ENCODE data around the gene EEF1G. TPM values are rescaled to one million over a fixed set of nuclear protein-coding genes. Genes with fewer than 3 reads are reported as not detected.

EEF1G gene
- total RNA-seq, 1 experiment from 2014 or later: 1,119 TPM

DNA sequence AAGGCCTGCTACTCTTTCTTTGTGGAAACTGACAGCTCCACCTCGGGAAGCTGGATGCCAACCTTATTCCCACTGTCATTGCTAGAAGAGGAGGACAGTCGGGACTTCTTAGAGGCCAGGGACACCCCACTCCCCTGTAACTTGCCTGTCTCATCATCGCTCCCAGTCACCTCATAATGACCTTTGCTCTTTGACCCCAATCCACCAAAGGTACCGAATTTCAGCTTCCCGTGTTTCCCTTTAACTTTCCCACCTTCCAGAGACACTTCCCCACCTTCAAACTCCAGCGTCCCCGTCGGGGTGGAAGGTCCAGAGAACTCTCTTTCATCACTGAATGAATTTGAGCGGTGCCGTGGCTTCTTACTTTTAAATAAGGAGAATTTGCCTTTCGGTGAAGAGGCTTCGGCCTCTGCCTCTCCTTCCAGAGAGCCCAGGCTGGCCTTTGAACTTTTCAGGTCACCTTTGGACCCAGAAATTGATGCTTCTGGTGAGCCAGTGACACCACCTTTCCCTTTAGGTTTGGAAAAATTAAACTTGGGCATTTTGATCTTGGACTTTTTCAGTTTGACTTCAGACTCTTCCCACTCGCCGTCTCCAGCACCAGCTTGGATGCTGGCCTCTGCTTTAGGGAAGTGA lies 56.8 kb downstream of the EEF1G start:
- H3K36me3 ChIP-seq (ENCODE audit: control insufficient read depth, insufficient read depth, low read length): peaks cover 24% of the 10 kb centered on the region
- TF ChIP-seq SIN3A (IDR thresholded peaks at IDR 0.05; ENCODE audit: borderline replicate concordance, insufficient read depth, low read depth, low read length) (no peak), POLR2AphosphoS5 (IDR thresholded peaks at IDR 0.05; ENCODE audit: low read depth, low read length) (peak; percentile 39; the same call in 1 of the 2 replicates), TCF7L2 (IDR thresholded peaks at IDR 0.05; ENCODE audit: low read depth, low read length) (peak; percentile 39; the same call in 1 of the 2 replicates)
- no peaks in the 10 kb centered on the region for H3K27me3 ChIP-seq (ENCODE audit: control insufficient read depth, insufficient read depth, low read length)
- BruUV-seq (replicated peaks): TSS peak; percentile 47
- in situ Hi-C loops (cut with HindIII; ENCODE audit: low pct_unique_long_range_greater_than_20kb, low sequenced_read_pairs) (no loop called here), intact Hi-C loops (cut with micrococcal nuclease; ENCODE audit: unreplicated experiment) (no loop called here)
- H3K27ac ChIP-seq (ENCODE audit: low read length): peak overlapping the region; percentile 99
- no peaks in the 10 kb centered on the region for H3K9me3 ChIP-seq (ENCODE audit: control insufficient read depth, insufficient read depth, low read depth, low read length)
- POLR2A ChIA-PET: interaction anchor here (0.7 kb wide), 1 partner anchor 139 kb away, joined by 13 read pairs; no protein-coding TSS in a partner anchor
- DNase-seq (ENCODE audit: low read depth, low spot score) (no peak), ATAC-seq (no peak)
- CTCF ChIA-PET: interaction anchor here (0.6 to 0.7 kb wide), 2 partner anchors 19 to 701 kb away, joined by 8 to 14 read pairs; no protein-coding TSS in a partner anchor
- H3K4me1 ChIP-seq (ENCODE audit: control insufficient read depth, insufficient read depth, low read length): peaks cover 65% of the 10 kb centered on the region
- H3K4me3 ChIP-seq (ENCODE audit: low read depth in 2 of 2, low read length in 2 of 2): no peak overlapping the region

DNA sequence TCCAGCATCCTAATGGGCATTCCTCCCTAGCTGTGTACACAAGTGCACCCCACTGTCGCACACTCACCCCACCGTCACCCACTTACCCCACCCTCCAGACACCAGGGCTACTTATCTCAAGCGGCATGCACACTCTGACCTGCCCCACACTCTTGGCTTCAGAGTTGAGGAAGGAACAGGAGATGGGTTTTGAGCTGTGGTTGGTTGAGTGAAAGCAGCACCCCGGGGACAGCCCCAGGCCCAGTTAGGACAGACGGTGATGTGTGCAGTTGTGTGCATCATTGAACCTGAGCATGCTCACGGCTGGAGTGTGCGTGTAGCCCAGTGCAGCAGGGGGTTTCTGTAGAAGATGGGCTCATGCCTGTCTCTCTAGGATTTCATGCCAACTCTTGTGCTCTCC lies 59.5 kb downstream of the EEF1G start:
- CTCF ChIA-PET: interaction anchor here (0.7 to 1.0 kb wide), 2 partner anchors 29 to 90 kb away, joined by 4 to 5 read pairs; no protein-coding TSS in a partner anchor
- H3K4me1 ChIP-seq (ENCODE audit: control insufficient read depth, insufficient read depth, low read length): peaks cover 91% of the 10 kb centered on the region
- POLR2A ChIA-PET: no interaction called here
- in situ Hi-C loops (cut with HindIII; ENCODE audit: low pct_unique_long_range_greater_than_20kb, low sequenced_read_pairs) (no loop called here), intact Hi-C loops (cut with micrococcal nuclease; ENCODE audit: unreplicated experiment) (no loop called here)
- ATAC-seq (peak; percentile 10), DNase-seq (ENCODE audit: low read depth, low spot score) (no peak)
- TF ChIP-seq, protein P1, sequence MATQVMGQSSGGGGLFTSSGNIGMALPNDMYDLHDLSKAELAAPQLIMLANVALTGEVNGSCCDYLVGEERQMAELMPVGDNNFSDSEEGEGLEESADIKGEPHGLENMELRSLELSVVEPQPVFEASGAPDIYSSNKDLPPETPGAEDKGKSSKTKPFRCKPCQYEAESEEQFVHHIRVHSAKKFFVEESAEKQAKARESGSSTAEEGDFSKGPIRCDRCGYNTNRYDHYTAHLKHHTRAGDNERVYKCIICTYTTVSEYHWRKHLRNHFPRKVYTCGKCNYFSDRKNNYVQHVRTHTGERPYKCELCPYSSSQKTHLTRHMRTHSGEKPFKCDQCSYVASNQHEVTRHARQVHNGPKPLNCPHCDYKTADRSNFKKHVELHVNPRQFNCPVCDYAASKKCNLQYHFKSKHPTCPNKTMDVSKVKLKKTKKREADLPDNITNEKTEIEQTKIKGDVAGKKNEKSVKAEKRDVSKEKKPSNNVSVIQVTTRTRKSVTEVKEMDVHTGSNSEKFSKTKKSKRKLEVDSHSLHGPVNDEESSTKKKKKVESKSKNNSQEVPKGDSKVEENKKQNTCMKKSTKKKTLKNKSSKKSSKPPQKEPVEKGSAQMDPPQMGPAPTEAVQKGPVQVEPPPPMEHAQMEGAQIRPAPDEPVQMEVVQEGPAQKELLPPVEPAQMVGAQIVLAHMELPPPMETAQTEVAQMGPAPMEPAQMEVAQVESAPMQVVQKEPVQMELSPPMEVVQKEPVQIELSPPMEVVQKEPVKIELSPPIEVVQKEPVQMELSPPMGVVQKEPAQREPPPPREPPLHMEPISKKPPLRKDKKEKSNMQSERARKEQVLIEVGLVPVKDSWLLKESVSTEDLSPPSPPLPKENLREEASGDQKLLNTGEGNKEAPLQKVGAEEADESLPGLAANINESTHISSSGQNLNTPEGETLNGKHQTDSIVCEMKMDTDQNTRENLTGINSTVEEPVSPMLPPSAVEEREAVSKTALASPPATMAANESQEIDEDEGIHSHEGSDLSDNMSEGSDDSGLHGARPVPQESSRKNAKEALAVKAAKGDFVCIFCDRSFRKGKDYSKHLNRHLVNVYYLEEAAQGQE (IDR thresholded peaks at IDR 0.05; ENCODE audit: insufficient read depth in 1 of 2, low read depth in 2 of 2, low read length in 1 of 2): no peak
- no peak for TF ChIP-seq TCF7L2 (IDR thresholded peaks at IDR 0.05; ENCODE audit: low read depth, low read length)
- TF ChIP-seq SIN3A (IDR thresholded peaks at IDR 0.05; ENCODE audit: borderline replicate concordance, insufficient read depth, low read depth, low read length): peak; percentile 80; the same call in 1 of the 2 replicates
- no peak for TF ChIP-seq POLR2AphosphoS5 (IDR thresholded peaks at IDR 0.05; ENCODE audit: low read depth, low read length)
- TF ChIP-seq, protein P2, sequence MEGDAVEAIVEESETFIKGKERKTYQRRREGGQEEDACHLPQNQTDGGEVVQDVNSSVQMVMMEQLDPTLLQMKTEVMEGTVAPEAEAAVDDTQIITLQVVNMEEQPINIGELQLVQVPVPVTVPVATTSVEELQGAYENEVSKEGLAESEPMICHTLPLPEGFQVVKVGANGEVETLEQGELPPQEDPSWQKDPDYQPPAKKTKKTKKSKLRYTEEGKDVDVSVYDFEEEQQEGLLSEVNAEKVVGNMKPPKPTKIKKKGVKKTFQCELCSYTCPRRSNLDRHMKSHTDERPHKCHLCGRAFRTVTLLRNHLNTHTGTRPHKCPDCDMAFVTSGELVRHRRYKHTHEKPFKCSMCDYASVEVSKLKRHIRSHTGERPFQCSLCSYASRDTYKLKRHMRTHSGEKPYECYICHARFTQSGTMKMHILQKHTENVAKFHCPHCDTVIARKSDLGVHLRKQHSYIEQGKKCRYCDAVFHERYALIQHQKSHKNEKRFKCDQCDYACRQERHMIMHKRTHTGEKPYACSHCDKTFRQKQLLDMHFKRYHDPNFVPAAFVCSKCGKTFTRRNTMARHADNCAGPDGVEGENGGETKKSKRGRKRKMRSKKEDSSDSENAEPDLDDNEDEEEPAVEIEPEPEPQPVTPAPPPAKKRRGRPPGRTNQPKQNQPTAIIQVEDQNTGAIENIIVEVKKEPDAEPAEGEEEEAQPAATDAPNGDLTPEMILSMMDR (IDR thresholded peaks at IDR 0.05): no peak
- no peaks in the 10 kb centered on the region for H3K9me3 ChIP-seq (ENCODE audit: control insufficient read depth, insufficient read depth, low read depth, low read length)
- no peak overlapping the region for H3K4me3 ChIP-seq (ENCODE audit: low read depth in 2 of 2, low read length in 2 of 2)
- H3K27ac ChIP-seq (ENCODE audit: low read length): peak overlapping the region; percentile 99
- no peaks in the 10 kb centered on the region for H3K27me3 ChIP-seq (ENCODE audit: control insufficient read depth, insufficient read depth, low read length)
- H3K36me3 ChIP-seq (ENCODE audit: control insufficient read depth, insufficient read depth, low read length): peaks cover 14% of the 10 kb centered on the region
- no TSS peak for BruUV-seq (replicated peaks)

DNA sequence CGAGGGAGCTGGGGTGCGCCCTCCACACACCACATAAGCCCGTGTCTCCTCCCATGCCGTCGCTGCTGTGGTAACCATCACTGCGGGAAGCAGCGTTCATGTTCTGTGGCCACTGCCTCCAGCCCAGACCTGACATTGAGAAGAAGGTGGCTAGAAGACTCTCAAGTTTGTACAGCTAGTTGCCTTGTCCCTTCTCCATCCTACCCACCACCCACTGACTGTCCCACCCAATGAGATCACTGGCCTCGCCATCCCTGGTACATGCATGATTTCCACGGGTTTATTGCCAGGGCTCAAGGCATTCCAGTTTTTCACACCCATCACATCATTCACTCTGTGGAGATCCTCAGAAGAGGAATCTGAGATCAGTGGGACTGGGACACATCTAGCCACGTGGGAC lies 60.1 kb downstream of the EEF1G start:
- POLR2A ChIA-PET: no interaction called here
- intact Hi-C loops (cut with micrococcal nuclease; ENCODE audit: unreplicated experiment) (no loop called here), in situ Hi-C loops (cut with HindIII; ENCODE audit: low pct_unique_long_range_greater_than_20kb, low sequenced_read_pairs) (no loop called here)

More for the DNA sequence above, 60.1 kb downstream of the EEF1G start:
- BruUV-seq (replicated peaks): no TSS peak
- H3K27me3 ChIP-seq (ENCODE audit: control insufficient read depth, insufficient read depth, low read length): no peaks in the 10 kb centered on the region
- DNase-seq (ENCODE audit: low read depth, low spot score) (no peak), ATAC-seq (peak; percentile 4)
- H3K9me3 ChIP-seq (ENCODE audit: control insufficient read depth, insufficient read depth, low read depth, low read length): no peaks in the 10 kb centered on the region
- CTCF ChIA-PET: no interaction called here
- peaks cover 95% of the 10 kb centered on the region for H3K4me1 ChIP-seq (ENCODE audit: control insufficient read depth, insufficient read depth, low read length)
- TF ChIP-seq, protein P1 (IDR thresholded peaks at IDR 0.05; ENCODE audit: insufficient read depth in 1 of 2, low read depth in 2 of 2, low read length in 1 of 2): no peak
- TF ChIP-seq POLR2AphosphoS5 (IDR thresholded peaks at IDR 0.05; ENCODE audit: low read depth, low read length) (0 out of 2 replicates have a peak, but pooled peaks have one; percentile 9), SIN3A (IDR thresholded peaks at IDR 0.05; ENCODE audit: borderline replicate concordance, insufficient read depth, low read depth, low read length) (no peak)
- peaks cover 11% of the 10 kb centered on the region for H3K36me3 ChIP-seq (ENCODE audit: control insufficient read depth, insufficient read depth, low read length)
- H3K27ac ChIP-seq (ENCODE audit: low read length): peak overlapping the region; percentile 99
- no peak overlapping the region for H3K4me3 ChIP-seq (ENCODE audit: low read depth in 2 of 2, low read length in 2 of 2)
